Amygdala (tissue), 56 donors: ENCODE data around the gene OR7G2.
"Not testable (repeated sequence)": the region's sequence is repeated elsewhere in the genome, so short reads cannot be mapped to it uniquely, and the experiment has no call there.

ENCODE experiments used
- DNase-seq, 56 donors: peaks; one replicate each; lab custom pipeline; 2025; lab: John Stamatoyannopoulos, UW

The OR7G2 gene

DNA sequence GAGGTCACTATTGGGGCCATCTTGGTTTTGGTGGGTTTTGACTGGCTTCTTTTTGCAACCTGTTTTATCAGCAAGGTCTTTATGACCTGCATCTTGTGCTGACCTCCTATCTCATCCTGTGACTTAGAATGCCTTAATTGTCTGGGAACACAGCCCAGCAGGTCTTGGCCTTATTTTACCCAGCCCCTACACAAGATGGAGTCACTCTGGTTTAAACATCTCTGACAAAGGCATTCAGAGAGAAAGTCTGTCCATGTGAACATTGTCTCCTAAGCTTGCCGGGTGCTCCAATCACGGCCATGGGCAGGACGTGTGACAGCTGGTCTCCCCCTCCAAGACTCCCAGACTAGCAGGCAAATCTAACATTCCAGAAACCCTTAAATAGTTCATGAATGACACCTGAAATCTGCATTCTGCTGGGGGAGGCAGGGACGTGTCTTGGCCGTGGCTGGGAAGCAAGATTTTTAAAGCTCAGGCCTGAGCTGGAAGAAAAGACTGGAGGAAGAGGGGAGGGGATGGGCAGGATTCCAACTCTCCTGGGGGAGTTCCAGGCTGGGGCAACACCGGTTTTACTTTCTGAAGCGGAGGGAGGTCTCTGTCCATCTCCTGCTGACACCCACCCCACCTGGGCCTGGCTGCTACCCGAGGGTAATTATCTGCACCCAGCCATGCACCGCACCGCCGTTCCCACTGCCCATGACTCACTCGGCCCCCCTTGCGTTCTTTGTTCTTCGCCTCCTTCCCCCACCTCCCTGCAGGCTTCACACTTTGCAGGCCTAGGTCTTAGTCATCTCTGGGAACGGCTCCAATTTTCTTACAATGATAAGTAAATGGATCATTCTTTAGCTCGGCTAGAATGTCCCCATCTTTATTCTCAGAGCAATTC is 32.0 kb downstream of the OR7G2 start:
- DNase-seq: peak in 52 of 56 donors; percentile 1 to 83 (median 46)

DNA sequence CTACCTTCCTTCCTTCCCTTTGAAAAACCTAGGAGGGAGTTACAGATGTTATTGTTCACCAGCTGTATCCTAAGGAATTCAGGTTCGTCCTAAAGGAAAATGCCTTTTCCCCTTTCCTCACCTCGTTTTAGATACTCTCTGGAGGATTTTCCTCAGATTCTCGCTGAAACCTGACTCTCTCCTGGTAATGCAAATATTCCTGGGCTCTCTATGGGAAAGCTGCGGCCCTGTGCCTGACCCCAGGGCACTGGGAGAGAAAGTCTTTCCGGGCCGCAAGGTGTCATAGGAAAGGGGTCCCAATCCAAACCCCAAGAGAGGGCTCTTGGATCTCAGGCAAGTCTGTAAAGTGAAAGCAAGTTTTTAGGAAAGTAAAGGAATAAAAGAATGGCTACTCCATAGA is 33.5 kb downstream of the OR7G2 start:
- no peak for DNase-seq

DNA sequence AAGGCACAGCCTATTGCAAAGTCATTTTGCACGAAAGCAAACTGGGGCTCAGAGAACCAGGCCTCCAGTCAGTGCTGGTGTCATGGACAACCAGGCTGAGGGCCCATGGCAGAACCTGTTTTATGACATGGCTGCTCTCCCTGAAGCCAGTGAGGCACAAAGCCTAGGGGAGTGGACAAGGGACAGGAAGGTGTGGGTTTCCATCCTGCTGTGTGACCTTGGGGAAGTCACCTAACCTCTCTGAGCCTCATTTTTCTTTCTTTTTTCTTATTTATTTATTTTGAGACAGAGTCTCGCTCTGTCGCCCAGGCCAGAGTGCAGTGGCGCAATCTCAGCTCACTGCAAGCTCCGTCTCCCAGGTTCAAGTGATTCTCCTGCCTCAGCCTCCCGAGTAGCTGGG is 35.6 kb downstream of the OR7G2 start:
- DNase-seq: not testable (repeated sequence)

DNA sequence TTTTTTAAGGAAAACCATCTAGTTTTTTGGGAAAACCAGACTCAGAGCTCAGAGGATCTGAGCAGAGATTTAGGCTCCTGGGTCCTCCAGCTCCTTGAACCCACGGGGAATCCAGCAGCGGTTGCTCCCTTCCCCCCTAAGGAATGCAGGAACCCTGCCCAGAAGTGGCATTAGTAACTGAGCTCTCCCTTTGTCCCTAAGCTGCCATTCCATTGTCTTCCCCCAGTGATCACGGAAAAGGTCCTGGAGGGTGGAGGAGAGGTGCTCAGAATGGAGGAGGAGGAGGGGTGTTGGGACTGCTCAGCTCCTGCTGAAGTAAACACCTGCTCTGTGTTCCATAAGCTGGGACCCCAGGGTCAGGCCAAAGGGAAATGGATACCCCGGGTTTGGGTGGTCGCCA is 37.2 kb downstream of the OR7G2 start:
- DNase-seq: no peak

DNA sequence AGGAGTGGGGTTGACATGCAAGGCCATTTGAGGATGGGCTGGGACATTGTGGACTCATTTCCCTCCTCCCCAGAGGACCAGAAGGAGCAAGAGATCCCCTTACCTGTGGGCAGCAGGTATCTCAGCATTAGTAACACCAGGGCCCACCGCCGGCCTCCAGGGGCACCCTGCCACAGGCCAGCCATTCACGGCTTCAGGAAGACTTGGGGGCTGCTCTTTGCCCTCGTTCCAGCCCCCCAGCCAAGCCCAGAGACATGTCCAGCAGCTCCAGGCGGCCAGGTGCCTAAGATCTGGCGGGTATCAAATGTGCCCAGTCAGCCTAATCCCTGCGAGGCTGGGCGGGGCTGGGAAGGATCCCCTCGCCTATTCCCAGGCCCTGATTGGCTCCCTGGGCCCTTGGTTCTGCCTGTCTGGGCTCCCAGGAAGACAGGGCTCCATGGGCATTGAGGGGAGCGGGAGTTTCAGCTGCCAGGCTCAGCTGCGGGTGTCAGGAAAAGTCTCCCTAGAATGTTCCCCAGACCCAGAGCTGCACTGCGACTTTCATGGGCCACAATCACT is 41.7 kb downstream of the OR7G2 start:
- no peak for DNase-seq

DNA sequence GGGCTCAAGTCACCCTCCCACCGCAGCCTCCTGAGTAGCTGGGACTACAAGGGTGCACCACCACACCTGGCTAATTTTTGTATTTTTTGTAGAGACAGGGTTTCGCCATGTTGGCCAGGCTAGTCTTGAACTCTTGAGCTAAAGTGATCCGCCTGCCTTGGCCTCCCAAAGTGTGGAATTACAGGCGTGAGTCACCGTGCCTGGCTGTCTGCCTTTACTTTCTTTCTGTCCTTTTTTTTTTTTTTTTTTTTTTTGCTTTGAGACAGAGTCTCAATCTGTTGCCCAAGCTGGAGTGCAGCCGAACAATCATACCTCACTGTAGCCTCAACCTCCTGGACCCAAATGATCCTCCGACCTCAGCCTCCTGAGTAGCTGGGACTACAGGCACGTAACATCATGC is 45.4 kb downstream of the OR7G2 start:
- DNase-seq: no peak

DNA sequence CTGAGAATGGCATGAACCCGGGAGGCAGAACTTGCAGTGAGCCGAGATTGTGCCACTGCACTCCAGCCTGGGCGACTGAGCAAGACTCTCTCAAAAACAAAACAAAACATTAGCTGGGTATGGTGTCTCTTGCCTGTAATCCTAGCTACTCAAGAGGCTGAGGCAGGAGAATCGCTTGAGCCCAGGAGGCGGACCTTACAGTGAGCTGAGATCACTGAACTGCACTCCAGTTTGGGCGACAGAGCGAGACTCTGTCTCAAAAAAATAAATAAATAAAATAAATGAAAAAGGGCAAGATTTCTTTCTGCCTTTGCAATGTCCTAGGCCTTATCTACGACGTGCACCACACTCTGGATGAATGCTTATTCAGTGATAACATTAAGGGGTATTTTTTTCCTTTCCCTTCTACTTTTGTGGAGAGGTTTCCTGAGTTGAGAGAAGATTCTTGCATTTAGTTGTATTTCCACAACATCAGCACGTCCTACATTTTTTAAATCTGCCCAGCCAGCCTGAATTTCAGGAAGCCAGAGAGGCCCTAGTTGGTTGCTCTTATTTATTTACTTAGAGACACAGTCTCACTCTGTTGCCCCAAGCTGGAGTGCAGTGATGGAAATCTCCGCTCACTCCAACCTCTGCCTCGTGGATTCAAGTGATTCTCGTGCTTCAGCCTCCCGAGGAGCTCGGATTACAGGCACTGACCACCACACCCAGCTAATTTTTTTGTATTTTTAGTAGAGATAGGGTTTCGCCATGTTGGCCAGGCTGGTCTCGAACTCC is 46.5 kb downstream of the OR7G2 start:
- no peak for DNase-seq

DNA sequence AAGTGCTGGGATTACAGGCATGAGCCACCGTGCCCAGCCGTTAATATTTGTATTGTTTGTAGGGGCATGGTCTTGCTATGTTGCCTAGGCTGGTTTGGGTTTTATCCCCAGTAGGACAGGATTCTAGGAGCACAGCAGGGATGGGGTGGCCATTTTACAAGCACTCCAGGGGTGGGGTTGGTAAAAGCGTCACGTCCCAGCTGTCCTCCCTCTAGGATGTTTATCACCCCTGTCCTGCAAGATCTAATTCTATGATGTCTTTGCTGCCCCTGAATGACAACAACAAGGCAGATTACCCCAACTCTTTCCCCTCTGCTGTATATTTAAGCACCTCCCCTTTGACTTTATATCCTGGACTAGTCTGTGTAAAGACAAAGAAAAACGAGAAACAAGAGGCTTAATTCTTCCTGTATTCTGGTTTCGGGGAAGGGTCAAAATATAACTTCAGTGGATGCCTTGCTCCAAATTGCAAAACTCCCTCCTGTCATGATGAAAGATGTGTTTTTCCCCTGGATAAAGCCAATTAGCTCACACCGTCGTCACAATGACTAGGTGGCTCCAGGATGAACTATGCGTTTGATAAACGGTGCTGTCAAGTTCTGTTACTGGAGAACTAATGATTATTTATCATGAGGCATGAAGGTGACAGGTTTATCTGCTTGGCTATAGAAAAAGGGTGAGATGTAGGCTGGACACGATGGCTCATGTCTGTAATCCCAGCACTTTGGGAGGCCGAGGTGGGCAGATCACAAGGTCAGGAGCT is 48.2 kb downstream of the OR7G2 start:
- no peak for DNase-seq

DNA sequence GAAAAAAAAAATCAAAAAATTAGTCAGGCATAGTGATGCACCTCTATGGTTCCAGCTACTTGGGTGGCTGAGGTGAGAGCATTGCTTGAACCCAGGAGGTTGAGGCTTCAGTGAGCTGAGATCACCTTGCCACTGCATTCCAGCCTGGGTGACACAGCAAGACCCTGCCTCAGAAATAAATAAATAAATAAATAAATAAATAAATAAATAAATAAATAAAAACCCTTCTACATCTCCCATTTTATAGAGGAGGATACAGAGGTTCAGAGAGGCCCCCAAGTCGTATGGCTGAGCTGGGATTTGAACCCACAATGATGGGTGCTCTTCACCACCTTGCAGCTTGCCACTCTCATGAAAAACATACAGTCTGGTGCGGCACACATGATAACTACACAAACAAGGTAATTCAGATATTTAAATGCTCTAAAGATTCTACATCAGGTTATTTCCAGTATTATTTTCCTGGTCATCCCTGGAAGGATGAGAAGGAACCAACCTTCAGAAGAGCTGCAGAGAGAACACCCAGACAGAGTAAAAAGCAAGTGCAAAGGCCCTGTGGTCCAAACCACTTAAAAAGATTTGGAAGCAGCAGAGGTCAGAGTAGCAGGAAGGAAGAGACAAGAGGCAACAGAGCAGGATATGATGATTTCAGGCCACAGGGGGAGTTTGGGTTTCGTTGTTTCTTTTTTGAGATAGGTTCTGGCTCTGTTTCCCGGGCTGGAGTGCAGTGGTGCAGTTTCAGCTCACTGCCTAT is 49.6 kb downstream of the OR7G2 start:
- DNase-seq: no peak

DNA sequence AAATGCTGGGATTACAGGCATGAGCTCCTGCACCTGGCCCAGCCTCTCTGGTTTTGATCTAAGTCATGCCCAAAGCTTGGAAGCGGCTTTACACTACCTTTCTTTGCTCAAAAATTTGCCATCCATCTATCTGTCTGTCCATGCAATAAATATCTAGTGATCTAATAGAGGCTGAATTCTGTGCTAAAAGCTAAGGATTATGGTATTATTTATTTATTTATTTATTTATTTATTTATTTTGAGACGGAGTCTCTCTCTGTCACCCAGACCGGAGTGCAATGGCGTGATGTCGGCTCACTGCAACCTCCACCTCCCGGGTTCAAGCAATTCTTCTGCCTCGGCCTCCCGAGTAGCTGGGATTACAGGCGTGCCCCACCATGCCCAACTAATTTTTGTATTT is 51.1 kb downstream of the OR7G2 start:
- DNase-seq: not testable (repeated sequence)

DNA sequence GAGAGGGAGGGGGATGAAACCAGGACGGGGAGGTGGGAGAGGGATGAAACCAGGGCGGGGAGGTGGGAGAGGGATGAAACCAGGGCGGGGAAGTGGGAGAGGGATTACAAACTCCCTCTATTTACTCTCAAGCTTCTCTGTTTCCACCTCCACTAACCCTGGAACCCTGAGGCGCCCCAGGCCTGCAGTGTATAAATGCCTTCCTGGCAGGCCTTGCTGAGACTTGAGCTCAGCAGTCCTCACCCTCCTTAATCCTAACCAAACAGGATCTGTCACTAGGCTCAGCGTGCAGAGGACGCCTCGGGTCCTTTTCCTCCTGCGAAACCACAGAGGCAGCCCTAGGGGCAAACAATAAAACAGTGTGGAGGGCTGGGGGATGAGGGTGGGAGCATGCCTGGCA is 52.5 kb downstream of the OR7G2 start:
- no peak for DNase-seq

DNA sequence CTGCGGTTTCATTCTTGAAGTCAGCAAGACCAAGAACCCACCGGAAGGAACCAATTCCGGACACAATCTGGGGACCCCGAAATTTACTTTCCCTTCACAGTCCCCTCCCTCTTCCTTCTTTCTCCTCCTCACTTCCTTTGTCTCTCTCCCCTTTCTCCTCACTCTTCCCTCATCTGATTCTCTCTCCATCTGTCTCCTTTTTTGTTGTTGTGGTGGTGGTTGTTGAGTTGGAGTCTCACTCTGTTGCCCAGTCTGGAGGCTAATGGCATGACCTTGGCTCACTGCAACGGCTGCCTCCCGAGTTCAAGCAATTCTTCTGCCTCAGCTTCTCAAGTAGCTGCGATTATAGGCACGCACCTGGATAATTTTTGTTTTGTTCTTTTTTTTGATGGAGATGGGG is 53.1 kb downstream of the OR7G2 start:
- DNase-seq: no peak

DNA sequence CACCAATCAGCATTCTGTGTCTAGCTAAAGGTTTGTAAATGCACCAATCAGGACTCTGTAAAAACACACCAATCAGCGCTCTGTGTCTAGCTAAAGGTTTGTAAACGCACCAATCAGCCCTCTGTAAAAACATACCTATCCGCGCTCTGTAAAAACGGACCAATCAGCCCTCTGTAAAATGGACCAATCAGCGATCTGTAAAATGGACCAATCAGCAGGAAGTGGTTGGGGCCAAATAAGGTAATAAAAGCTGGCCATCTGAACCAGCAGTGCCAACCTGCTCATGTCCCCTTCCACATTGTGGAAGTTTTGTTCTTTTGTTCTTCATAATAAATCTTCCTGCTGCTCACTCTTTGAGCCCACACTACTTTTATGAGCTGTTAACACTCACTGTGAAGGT is 53.6 kb downstream of the OR7G2 start:
- not testable (repeated sequence) for DNase-seq

DNA sequence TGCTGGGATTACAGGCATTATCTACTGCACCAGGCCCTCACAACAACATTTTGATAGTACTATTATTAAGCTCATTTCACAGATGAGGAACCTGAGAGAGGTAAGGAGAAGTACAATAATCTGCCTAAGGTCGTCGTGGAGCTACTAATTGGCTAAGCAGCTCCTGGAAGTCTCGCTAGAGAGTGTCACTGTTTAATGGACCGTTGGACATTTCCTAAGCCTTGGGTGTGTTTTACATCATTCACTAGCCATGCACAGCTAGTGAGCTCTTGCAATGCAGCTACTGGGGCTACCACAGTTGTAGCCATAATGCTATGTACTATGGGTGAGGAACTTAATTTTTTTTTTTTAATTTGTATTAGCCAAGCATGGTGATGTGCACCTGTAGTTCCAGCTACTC is 54.4 kb downstream of the OR7G2 start:
- DNase-seq: no peak
